Measurements from ENCODE around the gene SLC22A12. TPM values are rescaled to one million over a fixed set of nuclear protein-coding genes. Genes with fewer than 3 reads are reported as not detected.

SLC22A12 gene
- total and polyA plus RNA-seq, 8 donors: not detected

GRCh38 chr11:64566042-64566914 is 24.7 kb upstream of the SLC22A12 start:
- FAIRE-seq (no peak), ATAC-seq (peak; percentile 90 to 98 (median 94)), DNase-seq (peak in 5 of 6 donors; percentile 74 to 93 (median 89))
- WGBS, 2 donors: 17 to 19% methylated on average over 18 of the region's 18 CpGs
- Histone ChIP-seq H3K4me3 (no peak overlapping the region), H3K36me3 (no peaks in the 10 kb centered on the region), H3K27me3 (no peaks in the 10 kb centered on the region), H3K4me1 (peaks cover 0 to 16% (median 9%) of the 10 kb centered on the region in 3 donors), H3K27ac (peak overlapping the region in 3 of 4 donors; percentile 18 to 81 (median 69)), H3K9me3 (no peaks in the 10 kb centered on the region)
- intact Hi-C loops (cut with DNase I): no loop called here
- TF ChIP-seq CTCF (IDR thresholded peaks at IDR 0.05): no peak

GRCh38 chr11:64566915-64567891 is 23.8 kb upstream of the SLC22A12 start:
- Histone ChIP-seq H3K36me3 (no peaks in the 10 kb centered on the region), H3K27ac (peak overlapping the region in 3 of 4 donors; percentile 18 to 81 (median 69)), H3K4me3 (no peak overlapping the region), H3K4me1 (peaks cover 0 to 16% (median 9%) of the 10 kb centered on the region in 3 donors), H3K27me3 (no peaks in the 10 kb centered on the region), H3K9me3 (no peaks in the 10 kb centered on the region)
- intact Hi-C loops (cut with DNase I): no loop called here
- WGBS, 2 donors: 89 to 90% methylated on average over 30 of the region's 30 CpGs
- ATAC-seq (peak; percentile 3 to 11 (median 4)), DNase-seq (peak in 1 of 6 donors; percentile 62), FAIRE-seq (no peak)
- no peak for TF ChIP-seq CTCF (IDR thresholded peaks at IDR 0.05)

- peaks cover 0 to 16% (median 9%) of the 10 kb centered on the region in 3 donors for H3K4me1 ChIP-seq
- no peak for ATAC-seq
- intact Hi-C loops (cut with DNase I): no loop called here
- H3K27me3 ChIP-seq: no peaks in the 10 kb centered on the region
- H3K36me3 ChIP-seq: no peaks in the 10 kb centered on the region
- no peak overlapping the region for H3K27ac ChIP-seq
- no peaks in the 10 kb centered on the region for H3K9me3 ChIP-seq
- TF ChIP-seq CTCF (IDR thresholded peaks at IDR 0.05): no peak
- peak in 1 of 6 donors; percentile 71 for DNase-seq
- WGBS, 2 donors: 90% methylated on average over 30 to 34 of the region's 34 CpGs
- no peak overlapping the region for H3K4me3 ChIP-seq
- no peak for FAIRE-seq
Measured at GRCh38 chr11:64568041-64568571, 22.9 kb upstream of the SLC22A12 start.

- H3K4me1 ChIP-seq: peaks cover 0 to 16% (median 9%) of the 10 kb centered on the region in 3 donors
- no peaks in the 10 kb centered on the region for H3K36me3 ChIP-seq
- FAIRE-seq (no peak), DNase-seq (no peak), ATAC-seq (no peak)
- intact Hi-C loops (cut with DNase I): no loop called here
- no peak overlapping the region for H3K27ac ChIP-seq
- TF ChIP-seq CTCF (IDR thresholded peaks at IDR 0.05): no peak
- no peaks in the 10 kb centered on the region for H3K27me3 ChIP-seq
- 86 to 91% methylated on average over 7 to 8 of the region's 8 CpGs for WGBS, 2 donors
- H3K4me3 ChIP-seq: no peak overlapping the region
- H3K9me3 ChIP-seq: no peaks in the 10 kb centered on the region
Measured at GRCh38 chr11:64568584-64569140, 22.4 kb upstream of the SLC22A12 start.

All from pancreas (tissue), 10 donors.